Embryonic facial prominence (tissue), 1 donor: ENCODE data around the gene ITGB8.
A peak's percentile ranks its signal among the peaks of the same experiment; 100 is the strongest.

Experiments used
- DNase-seq: peaks from one replicate; pipeline ENCODE4 v3.0.0-alpha.2; 2016; ENCODE audit errors: extremely low spot score

ITGB8 gene

DNA sequence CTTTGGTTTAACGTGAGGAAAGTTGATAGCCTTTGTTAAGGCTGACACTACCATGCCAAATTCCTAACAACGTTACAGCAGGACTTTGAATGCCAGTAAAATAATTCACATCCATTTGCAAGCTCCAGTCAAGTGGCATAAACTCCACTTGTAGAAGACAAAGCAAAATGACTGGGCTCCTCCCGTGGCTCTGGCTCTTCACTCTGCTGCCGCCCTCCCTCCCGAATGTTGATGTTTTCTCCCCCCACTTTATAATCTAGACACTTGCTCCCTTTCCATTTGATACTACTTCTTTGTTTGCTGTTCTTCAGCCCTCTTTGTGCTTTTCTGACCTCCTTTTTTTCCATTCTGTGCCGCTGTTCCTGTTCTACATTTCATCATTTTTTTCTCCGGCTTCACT is 22.8 kb upstream of the ITGB8 start:
- DNase-seq, result no peak

DNA sequence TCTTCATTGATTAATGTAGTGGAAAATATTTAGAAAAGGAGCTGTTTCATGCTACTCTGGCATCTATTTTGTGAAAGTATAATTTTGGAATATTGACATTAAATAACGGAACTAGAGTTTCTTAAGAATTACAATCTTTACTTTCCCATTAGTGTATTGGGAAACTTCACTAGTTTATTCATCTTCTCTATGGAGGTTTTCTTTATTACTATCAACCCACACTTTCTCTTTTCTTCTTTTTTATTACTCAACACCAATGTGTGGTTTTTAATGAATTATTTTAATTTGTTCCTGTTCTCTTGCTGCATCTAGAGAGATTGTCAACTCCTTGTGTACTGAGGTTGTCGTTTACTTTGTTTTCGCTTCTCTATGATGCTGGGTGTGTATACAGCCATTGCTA is 20.4 kb upstream of the ITGB8 start:
- DNase-seq, result no peak

DNA sequence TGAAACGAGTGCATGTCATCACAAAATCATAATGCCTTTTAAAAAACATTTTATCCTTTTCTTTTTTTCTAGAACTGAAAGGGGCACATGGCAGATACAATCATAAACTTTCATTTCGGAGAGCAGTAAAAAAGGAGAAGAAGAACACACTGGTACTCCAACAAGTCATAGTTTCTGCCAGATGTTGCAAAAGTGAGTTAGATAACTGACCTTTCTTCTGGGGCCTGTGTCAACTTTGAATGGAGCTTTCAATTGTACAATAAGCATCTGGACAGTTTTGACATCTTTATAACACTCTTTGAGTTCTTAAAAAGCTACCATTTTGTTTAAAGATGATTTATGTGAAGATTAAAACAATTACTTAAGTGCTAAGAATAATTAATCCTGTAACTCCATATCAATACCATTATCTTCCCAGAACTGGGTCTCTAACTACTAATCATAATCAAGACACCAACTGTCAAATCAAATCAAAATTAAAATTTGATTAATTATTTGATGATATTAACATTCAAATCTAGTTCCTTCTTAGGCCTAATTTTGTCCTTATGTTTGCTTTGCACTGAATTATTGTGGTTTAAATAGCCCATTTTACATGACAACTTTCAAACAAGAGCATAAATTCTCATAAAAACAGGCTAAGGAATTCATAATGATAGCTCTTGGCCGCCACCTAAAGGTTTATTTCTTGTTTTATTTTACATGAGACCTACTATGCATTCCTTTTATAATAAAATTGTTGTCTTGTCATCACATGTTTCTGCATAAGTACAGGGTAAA is 19.5 kb upstream of the ITGB8 start:
- no peak for DNase-seq

- DNase-seq, result no peak
These were observed 19.0 kb upstream of the ITGB8 start for GRCh38 chr7:20311743-20312042.

DNA sequence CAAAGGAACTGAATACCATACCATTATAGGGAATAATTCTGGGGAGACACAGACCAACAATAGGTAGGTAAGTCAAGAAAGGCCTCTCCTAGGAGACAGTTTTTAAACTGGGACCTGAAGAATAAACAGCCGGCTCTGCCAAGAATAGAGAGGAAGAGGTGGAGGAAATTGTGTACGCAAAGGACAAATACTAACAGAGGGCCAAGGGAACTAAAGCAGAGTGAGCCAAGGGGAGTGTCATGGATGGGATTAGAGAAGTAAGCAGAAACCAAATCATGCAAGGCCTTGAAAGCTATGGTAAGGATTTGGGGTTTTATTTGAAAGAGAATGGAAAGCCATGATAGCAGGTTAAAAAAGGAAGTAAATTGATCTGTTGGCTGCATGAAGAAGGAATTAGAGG is 18.1 kb upstream of the ITGB8 start:
- DNase-seq, result no peak

DNA sequence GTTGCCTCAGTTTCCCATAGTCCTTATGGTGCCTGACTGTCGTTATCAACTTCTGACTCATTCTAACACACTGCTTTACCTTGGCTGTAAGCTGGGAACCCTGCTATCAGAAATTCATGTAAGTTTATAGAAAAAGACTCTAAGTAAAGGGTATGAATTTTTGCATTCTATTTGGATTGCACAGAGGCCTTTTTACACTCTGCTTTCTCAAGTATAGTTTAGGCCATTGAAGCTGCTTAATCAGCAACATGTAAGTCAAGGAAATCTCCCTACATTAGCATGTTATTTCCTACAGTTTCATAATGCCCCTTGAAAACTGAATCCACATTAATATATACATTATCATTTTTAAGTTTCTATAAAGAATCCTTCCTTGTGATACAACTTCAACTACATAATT is 17.1 kb upstream of the ITGB8 start:
- DNase-seq, result no peak

- DNase-seq, result no peak
These were observed 16.5 kb upstream of the ITGB8 start for GRCh38 chr7:20314198-20314597.

GRCh38 chr7:20316706-20317105 is 14.0 kb upstream of the ITGB8 start:
- DNase-seq, result no peak

DNA sequence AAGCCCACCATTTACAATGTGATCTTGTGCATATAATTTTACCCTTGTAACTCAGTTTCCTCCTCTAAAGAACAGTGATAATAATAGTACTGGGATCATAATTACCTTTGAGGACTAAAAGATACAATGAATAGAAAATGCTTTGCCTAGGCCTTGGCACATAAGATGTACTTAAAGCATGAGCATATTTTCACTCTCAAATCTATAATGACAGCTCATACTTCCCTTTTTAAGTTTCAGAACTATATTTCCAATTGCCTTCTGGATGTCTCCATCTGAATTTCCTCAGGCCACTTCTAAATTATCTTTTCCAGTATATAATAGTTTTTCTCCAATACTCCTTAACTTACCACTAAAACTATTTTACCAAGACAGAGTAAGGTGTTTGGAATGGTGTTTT is 13.3 kb upstream of the ITGB8 start:
- DNase-seq, result no peak

- DNase-seq, result no peak
These were observed 11.8 kb upstream of the ITGB8 start for GRCh38 chr7:20318933-20319332.

DNA sequence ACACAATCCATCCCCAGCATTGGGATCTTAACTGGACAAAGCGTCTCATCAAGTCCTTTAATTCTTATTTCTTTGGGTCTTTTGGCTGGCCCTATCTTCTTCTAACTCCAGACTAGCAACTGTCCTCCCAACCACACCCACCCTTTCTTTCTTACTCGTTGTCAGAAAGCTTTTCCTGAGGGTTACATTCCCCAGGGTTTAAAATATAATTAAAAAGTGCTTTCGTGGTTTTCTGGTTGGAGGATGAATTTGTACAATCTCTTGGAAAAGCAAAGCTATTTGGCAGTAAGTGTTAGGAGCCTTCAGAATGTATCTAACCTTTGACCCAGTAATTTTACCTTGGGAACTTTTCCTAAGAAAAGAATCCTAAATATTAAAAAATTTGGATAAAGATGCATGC is 10.4 kb upstream of the ITGB8 start:
- no peak for DNase-seq

GRCh38 chr7:20320786-20321185 is 9.9 kb upstream of the ITGB8 start:
- no peak for DNase-seq

DNA sequence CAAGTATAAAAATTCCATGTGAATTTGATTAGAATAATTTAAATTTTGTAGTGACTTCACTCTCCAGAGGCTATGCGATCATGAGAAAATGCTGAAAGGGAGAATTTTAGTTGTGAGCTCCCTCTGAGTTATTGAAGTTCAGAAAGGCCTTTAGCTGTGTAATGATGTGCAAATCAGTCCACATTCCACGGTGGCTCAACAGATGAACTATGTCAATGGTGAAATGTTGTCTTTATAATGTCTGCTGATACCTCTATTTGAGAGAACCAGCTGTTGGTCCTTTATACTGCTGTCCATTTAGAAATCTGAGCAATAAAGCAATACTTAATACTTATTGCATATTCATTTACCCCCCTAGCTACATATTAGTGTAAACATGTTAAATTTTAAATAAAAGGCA is 7.1 kb upstream of the ITGB8 start:
- DNase-seq, result no peak

DNA sequence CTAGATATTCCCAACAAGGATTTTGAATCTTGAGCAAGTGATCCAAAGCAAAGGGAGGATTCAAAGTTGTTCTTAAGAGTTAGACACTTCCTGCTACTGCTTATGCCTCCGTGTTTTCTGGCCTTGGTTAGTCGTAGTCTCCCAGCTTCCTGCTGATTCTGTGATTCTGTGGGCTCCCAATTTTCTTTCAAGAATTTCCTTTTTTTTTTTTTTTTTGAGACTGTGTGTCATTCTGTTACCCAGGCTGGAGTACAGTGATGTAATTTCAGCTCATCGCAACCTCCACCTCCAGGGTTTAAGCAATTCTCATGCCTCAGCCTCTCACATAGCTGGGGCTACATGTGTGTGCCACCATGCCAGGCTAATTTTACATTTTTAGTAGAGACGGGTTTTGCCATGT is 4.4 kb upstream of the ITGB8 start:
- no peak for DNase-seq

- no peak for DNase-seq
These were observed 3.6 kb upstream of the ITGB8 start for GRCh38 chr7:20327055-20327454.

DNA sequence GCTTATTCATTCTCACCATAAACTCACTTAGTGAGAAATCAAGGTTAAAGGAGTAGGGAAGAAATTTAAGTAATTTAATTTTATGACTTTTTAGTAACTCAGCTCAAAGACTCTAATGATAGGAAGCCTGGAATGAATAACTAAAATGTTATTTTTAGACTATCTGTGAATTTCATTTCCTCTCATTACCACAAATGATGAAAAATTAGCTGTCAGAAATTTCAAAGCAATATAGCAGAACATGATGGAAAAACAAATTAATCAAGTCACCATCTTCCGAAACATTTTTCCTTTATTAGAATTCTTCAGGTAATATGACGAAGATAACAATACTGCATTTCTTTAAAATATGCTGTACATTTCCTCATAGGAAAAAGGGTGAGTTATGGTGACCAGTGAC is 2.7 kb upstream of the ITGB8 start:
- no peak for DNase-seq

- DNase-seq, result no peak
These were observed 2.0 kb upstream of the ITGB8 start for GRCh38 chr7:20328692-20329091.

DNA sequence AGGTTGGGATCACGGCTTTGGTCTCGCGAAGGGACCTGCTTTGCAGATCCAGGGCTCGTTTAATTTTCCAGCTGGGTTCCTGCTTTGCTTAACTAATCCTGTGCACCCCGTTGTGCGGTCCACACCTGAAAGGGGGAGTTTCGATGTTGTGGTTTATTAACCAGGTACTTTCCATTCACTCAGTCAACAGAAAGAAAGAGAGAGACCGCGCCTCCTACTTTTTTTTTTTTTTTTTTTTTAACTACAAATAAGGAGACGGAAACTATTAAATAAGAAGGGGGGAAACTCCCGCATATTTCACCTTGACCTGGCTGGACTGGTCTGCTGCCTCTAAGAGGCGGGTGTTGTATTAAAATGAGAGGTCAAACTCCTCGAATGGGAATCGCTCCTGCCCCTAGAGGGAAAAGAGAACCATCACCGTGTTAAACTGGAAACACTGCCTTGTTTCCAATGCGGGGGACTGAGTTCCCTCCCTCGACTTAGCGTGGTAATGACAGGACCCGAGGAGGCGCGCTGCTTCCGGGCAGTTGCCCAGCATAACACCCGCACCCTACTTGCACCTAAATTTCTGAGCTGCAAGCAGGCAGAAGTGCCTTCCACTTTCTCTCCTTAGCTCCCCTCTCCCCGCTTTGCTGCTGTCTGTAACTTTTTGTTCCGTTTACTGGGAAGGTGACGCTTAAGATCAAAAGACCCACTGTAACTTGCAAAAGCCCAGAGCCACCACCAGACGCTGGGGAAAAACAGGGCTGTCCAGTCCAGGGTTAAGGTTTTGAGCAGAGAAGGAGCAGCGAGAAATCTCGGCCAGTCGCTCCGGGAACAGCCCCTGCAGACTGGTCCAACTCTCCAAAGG is 1.1 kb upstream of the ITGB8 start:
- peak; percentile 42 for DNase-seq

GRCh38 chr7:20330928-20331909 is 519 bp downstream of the ITGB8 start:
- peak; percentile 30 for DNase-seq

- DNase-seq, result no peak
These were observed 1.5 kb downstream of the ITGB8 start for GRCh38 chr7:20331910-20332813.

GRCh38 chr7:20338285-20338684 is 7.6 kb downstream of the ITGB8 start:
- no peak for DNase-seq
